ENCODE measurements around the gene GCK.

The GCK gene

GRCh38 chr7:44222074-44222473 lies 32.8 kb upstream of the GCK start:
- H3K27me3 ChIP-seq (ENCODE audit: control insufficient read depth in 2 of 2, insufficient read depth in 2 of 2, low read length in 2 of 2), result no peaks in the 10 kb centered on the region
- H3K27ac ChIP-seq (ENCODE audit: low read depth in 2 of 2, low read length in 2 of 2), result no peak overlapping the region
- H3K9me3 ChIP-seq (ENCODE audit: control insufficient read depth in 2 of 2, low read length in 2 of 2), result no peaks in the 10 kb centered on the region
- no peaks in the 10 kb centered on the region for H3K4me1 ChIP-seq (ENCODE audit: control insufficient read depth in 2 of 2, insufficient read depth in 2 of 2, low read length in 2 of 2)
- no peak overlapping the region for H3K9ac ChIP-seq (ENCODE audit: low read depth in 1 of 2, low read length in 2 of 2)
- H3K36me3 ChIP-seq (ENCODE audit: control insufficient read depth in 2 of 2, insufficient read depth in 2 of 2, low read length in 2 of 2), result no peaks in the 10 kb centered on the region
- H3K4me3 ChIP-seq (ENCODE audit: low read length in 2 of 2), result no peak overlapping the region

DNA sequence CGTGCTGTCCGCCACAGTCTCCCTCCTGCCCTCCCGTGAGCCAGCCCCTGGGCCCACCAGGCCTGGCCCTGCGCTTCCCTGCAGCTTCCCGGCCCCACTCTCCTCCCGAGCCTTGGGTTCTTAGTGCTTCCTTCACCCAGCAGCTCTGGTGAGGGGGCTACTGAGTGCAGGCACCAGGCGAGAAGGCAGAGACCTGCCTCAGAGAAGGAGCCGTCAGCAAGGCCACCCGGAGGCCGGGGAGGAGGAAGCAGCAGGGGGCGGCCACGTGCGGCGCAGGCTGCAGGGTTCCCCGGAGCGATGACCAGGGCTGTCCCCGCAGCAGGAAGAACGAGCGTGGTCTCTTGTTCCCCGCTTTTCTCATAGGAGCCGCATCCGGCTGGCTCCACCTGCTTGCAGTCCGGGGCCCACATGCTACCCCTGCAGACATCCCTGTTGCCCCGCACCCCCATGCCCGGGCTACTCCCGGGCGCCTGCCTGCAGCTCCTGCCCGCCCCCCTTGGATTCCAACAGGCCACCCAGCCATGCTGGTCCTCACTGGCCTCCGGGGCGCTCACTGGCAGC lies 32.1 kb upstream of the GCK start:
- H3K4me1 ChIP-seq (ENCODE audit: control insufficient read depth in 2 of 2, insufficient read depth in 2 of 2, low read length in 2 of 2), result no peaks in the 10 kb centered on the region
- no peaks in the 10 kb centered on the region for H3K9me3 ChIP-seq (ENCODE audit: control insufficient read depth in 2 of 2, low read length in 2 of 2)
- no peak overlapping the region for H3K4me3 ChIP-seq (ENCODE audit: low read length in 2 of 2)
- no peak overlapping the region for H3K27ac ChIP-seq (ENCODE audit: low read depth in 2 of 2, low read length in 2 of 2)
- H3K9ac ChIP-seq (ENCODE audit: low read depth in 1 of 2, low read length in 2 of 2), result no peak overlapping the region
- H3K36me3 ChIP-seq (ENCODE audit: control insufficient read depth in 2 of 2, insufficient read depth in 2 of 2, low read length in 2 of 2), result no peaks in the 10 kb centered on the region
- no peaks in the 10 kb centered on the region for H3K27me3 ChIP-seq (ENCODE audit: control insufficient read depth in 2 of 2, insufficient read depth in 2 of 2, low read length in 2 of 2)

DNA sequence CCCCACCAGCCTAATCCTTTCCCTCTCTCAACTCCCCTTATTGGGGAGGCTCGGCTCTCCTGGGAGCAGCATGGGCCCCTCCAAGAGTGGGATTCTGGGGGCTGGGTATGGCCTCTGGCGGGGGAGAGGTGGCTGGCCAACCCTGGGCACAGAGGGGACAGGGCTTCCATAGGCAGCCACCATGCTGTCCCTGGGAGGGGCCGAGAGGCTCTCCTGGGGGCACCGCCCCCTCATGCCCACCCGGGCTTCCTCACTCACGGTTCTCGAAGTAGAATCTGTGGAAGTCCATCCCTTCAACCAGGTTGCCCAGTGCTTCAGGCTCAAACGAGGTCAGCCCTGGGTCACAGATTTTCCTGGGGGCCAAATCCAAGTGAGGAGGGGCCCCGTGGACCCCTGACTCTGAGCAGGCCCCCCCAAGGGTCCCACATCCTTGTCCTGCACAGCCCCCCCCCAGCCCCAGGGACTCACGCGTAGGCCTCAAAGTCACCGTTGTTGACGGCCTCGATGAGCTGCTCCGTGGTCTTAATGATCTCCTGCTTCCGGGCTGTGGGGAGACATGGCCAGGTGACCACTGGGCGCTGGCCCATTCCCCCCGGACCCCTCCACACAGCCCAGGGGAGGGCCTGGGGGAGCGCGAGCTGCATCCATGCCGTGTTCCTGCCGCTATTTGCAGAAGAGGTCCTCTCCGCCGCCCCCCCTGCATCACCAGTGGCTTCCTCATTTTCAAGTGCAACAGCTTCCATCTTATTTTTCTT lies 31.3 kb upstream of the GCK start:
- Histone ChIP-seq H3K4me1 (ENCODE audit: control insufficient read depth in 2 of 2, insufficient read depth in 2 of 2, low read length in 2 of 2) (no peaks in the 10 kb centered on the region), H3K27me3 (ENCODE audit: control insufficient read depth in 2 of 2, insufficient read depth in 2 of 2, low read length in 2 of 2) (no peaks in the 10 kb centered on the region), H3K27ac (ENCODE audit: low read depth in 2 of 2, low read length in 2 of 2) (no peak overlapping the region), H3K36me3 (ENCODE audit: control insufficient read depth in 2 of 2, insufficient read depth in 2 of 2, low read length in 2 of 2) (no peaks in the 10 kb centered on the region), H3K4me3 (ENCODE audit: low read length in 2 of 2) (no peak overlapping the region), H3K9ac (ENCODE audit: low read depth in 1 of 2, low read length in 2 of 2) (no peak overlapping the region), H3K9me3 (ENCODE audit: control insufficient read depth in 2 of 2, low read length in 2 of 2) (no peaks in the 10 kb centered on the region)

- no peak overlapping the region for H3K4me3 ChIP-seq (ENCODE audit: low read length in 2 of 2)
- H3K36me3 ChIP-seq (ENCODE audit: control insufficient read depth in 2 of 2, insufficient read depth in 2 of 2, low read length in 2 of 2), result no peaks in the 10 kb centered on the region
- no peak overlapping the region for H3K27ac ChIP-seq (ENCODE audit: low read depth in 2 of 2, low read length in 2 of 2)
- H3K9ac ChIP-seq (ENCODE audit: low read depth in 1 of 2, low read length in 2 of 2), result no peak overlapping the region
- H3K27me3 ChIP-seq (ENCODE audit: control insufficient read depth in 2 of 2, insufficient read depth in 2 of 2, low read length in 2 of 2), result no peaks in the 10 kb centered on the region
- H3K9me3 ChIP-seq (ENCODE audit: control insufficient read depth in 2 of 2, low read length in 2 of 2), result no peaks in the 10 kb centered on the region
- H3K4me1 ChIP-seq (ENCODE audit: control insufficient read depth in 2 of 2, insufficient read depth in 2 of 2, low read length in 2 of 2), result no peaks in the 10 kb centered on the region
Measured at GRCh38 chr7:44220046-44220357, 30.8 kb upstream of the GCK start.

DNA sequence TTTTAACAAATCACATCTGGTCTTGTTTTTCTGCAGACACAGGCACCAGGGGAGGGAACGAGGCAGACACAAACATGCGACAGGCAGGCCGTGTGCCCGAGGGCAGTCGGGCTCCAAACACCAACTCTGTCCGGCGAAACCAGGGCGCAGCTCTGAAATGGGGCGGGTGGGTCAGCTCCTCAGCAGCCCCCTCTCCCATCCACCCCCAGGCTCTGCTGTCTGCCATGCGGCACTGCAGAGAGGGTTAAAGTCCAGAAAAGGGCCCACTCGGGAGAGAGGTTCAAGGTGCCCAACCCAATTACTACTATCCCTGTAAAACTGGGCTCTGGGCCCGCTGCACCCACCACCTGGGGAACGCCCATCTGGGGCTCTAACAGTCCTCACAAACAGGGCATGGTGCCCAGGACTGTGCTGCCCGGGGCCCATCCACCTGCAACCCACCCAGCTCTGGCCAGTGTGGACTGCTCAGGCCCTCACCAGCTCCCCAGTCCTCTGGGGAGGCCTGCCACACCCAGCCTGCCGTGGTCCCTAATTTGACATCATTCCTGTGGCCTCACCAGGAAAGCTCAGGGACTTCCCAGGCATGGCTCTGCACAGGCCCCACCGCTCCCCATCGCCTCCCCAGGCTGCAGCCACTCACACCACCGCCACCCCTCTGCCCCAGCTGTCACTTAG lies 30.3 kb upstream of the GCK start:
- no peaks in the 10 kb centered on the region for H3K27me3 ChIP-seq (ENCODE audit: control insufficient read depth in 2 of 2, insufficient read depth in 2 of 2, low read length in 2 of 2)
- H3K36me3 ChIP-seq (ENCODE audit: control insufficient read depth in 2 of 2, insufficient read depth in 2 of 2, low read length in 2 of 2), result no peaks in the 10 kb centered on the region
- H3K27ac ChIP-seq (ENCODE audit: low read depth in 2 of 2, low read length in 2 of 2), result no peak overlapping the region
- no peak overlapping the region for H3K4me3 ChIP-seq (ENCODE audit: low read length in 2 of 2)
- H3K9me3 ChIP-seq (ENCODE audit: control insufficient read depth in 2 of 2, low read length in 2 of 2), result no peaks in the 10 kb centered on the region
- no peaks in the 10 kb centered on the region for H3K4me1 ChIP-seq (ENCODE audit: control insufficient read depth in 2 of 2, insufficient read depth in 2 of 2, low read length in 2 of 2)
- H3K9ac ChIP-seq (ENCODE audit: low read depth in 1 of 2, low read length in 2 of 2), result no peak overlapping the region

GRCh38 chr7:44218418-44219201 lies 29.4 kb upstream of the GCK start:
- no peaks in the 10 kb centered on the region for H3K4me1 ChIP-seq (ENCODE audit: control insufficient read depth in 2 of 2, insufficient read depth in 2 of 2, low read length in 2 of 2)
- H3K27ac ChIP-seq (ENCODE audit: low read depth in 2 of 2, low read length in 2 of 2), result no peak overlapping the region

GRCh38 chr7:44217852-44218402 lies 28.7 kb upstream of the GCK start:
- no peaks in the 10 kb centered on the region for H3K4me1 ChIP-seq (ENCODE audit: control insufficient read depth in 2 of 2, insufficient read depth in 2 of 2, low read length in 2 of 2)

More at GRCh38 chr7:44218418-44219201, 29.4 kb upstream of the GCK start:
- Histone ChIP-seq H3K4me3 (ENCODE audit: low read length in 2 of 2) (no peak overlapping the region), H3K27me3 (ENCODE audit: control insufficient read depth in 2 of 2, insufficient read depth in 2 of 2, low read length in 2 of 2) (no peaks in the 10 kb centered on the region), H3K9me3 (ENCODE audit: control insufficient read depth in 2 of 2, low read length in 2 of 2) (no peaks in the 10 kb centered on the region), H3K9ac (ENCODE audit: low read depth in 1 of 2, low read length in 2 of 2) (no peak overlapping the region), H3K36me3 (ENCODE audit: control insufficient read depth in 2 of 2, insufficient read depth in 2 of 2, low read length in 2 of 2) (peaks cover 0 to 2% of the 10 kb centered on the region in 2 donors)

GRCh38 chr7:44217223-44217714 lies 28.0 kb upstream of the GCK start:
- Histone ChIP-seq H3K36me3 (ENCODE audit: control insufficient read depth in 2 of 2, insufficient read depth in 2 of 2, low read length in 2 of 2) (peaks cover 5 to 11% of the 10 kb centered on the region in 2 donors), H3K4me1 (ENCODE audit: control insufficient read depth in 2 of 2, insufficient read depth in 2 of 2, low read length in 2 of 2) (no peaks in the 10 kb centered on the region), H3K27me3 (ENCODE audit: control insufficient read depth in 2 of 2, insufficient read depth in 2 of 2, low read length in 2 of 2) (no peaks in the 10 kb centered on the region), H3K27ac (ENCODE audit: low read depth in 2 of 2, low read length in 2 of 2) (no peak overlapping the region), H3K9ac (ENCODE audit: low read depth in 1 of 2, low read length in 2 of 2) (no peak overlapping the region), H3K9me3 (ENCODE audit: control insufficient read depth in 2 of 2, low read length in 2 of 2) (no peaks in the 10 kb centered on the region), H3K4me3 (ENCODE audit: low read length in 2 of 2) (no peak overlapping the region)

More at GRCh38 chr7:44217852-44218402, 28.7 kb upstream of the GCK start:
- no peaks in the 10 kb centered on the region for H3K9me3 ChIP-seq (ENCODE audit: control insufficient read depth in 2 of 2, low read length in 2 of 2)
- no peak overlapping the region for H3K9ac ChIP-seq (ENCODE audit: low read depth in 1 of 2, low read length in 2 of 2)
- H3K27me3 ChIP-seq (ENCODE audit: control insufficient read depth in 2 of 2, insufficient read depth in 2 of 2, low read length in 2 of 2), result no peaks in the 10 kb centered on the region
- H3K27ac ChIP-seq (ENCODE audit: low read depth in 2 of 2, low read length in 2 of 2), result no peak overlapping the region
- no peak overlapping the region for H3K4me3 ChIP-seq (ENCODE audit: low read length in 2 of 2)
- H3K36me3 ChIP-seq (ENCODE audit: control insufficient read depth in 2 of 2, insufficient read depth in 2 of 2, low read length in 2 of 2), result peaks cover 5 to 8% of the 10 kb centered on the region in 2 donors

DNA sequence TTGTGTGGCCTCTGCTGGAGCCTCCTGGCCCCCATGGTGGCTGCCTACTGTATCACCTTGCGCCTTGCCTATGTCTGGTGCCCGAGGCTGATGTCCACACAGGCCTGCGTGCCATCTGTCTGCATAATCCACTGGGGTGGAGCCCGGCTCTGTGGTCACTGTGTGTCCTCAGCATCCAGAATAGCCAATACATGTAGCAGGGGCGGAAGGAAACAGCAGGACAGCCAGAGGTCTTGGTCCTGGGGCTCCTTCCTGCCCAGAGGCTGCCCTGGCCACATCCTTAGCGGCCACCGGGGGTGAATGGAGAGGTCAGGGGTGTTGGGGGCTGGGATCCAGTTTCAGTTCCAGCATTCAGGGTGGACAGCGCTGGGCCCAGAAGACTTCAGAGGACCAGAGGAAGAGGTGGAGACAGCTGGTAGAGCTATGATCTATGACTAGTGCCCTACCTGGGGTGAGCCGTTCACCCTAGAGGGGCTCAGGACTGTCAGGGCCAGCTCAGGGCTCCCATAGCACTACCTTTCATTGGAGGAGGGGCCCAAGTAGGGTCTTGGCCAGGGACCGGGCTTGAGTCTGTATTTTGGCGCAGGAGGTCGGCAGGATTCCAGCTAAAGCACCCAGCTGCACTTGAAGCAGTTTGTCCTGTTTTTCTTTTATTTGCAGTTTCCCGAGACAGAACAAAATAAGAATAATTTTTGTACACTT lies 27.4 kb upstream of the GCK start:
- peaks cover 8 to 13% of the 10 kb centered on the region in 2 donors for H3K36me3 ChIP-seq (ENCODE audit: control insufficient read depth in 2 of 2, insufficient read depth in 2 of 2, low read length in 2 of 2)
- no peak overlapping the region for H3K9ac ChIP-seq (ENCODE audit: low read depth in 1 of 2, low read length in 2 of 2)
- no peak overlapping the region for H3K27ac ChIP-seq (ENCODE audit: low read depth in 2 of 2, low read length in 2 of 2)
- H3K4me1 ChIP-seq (ENCODE audit: control insufficient read depth in 2 of 2, insufficient read depth in 2 of 2, low read length in 2 of 2), result no peaks in the 10 kb centered on the region
- H3K4me3 ChIP-seq (ENCODE audit: low read length in 2 of 2), result no peak overlapping the region
- no peaks in the 10 kb centered on the region for H3K9me3 ChIP-seq (ENCODE audit: control insufficient read depth in 2 of 2, low read length in 2 of 2)
- no peaks in the 10 kb centered on the region for H3K27me3 ChIP-seq (ENCODE audit: control insufficient read depth in 2 of 2, insufficient read depth in 2 of 2, low read length in 2 of 2)
